Stimulated activated CD8-positive, alpha-beta memory T cell treated with anti-CD3 and anti-CD28 coated beads, Interleukin-12 subunit alpha, Interleukin-12 subunit beta, amount 100 ng/mL, for 4 hours (primary cell): ENCODE results near the gene RAB6B.

ENCODE experiments used
- DNase-seq: peaks from one replicate; pipeline ENCODE4 v3.0.0-alpha.2; 2020; ENCODE audit warnings: low read depth

RAB6B gene

GRCh38 chr3:133835961-133836360 is 59.7 kb downstream of the RAB6B start:
- no peak for DNase-seq

- DNase-seq = no peak
These were observed 60.3 kb downstream of the RAB6B start for GRCh38 chr3:133835418-133835743.

GRCh38 chr3:133834621-133835417 is 60.9 kb downstream of the RAB6B start:
- no peak for DNase-seq

- no peak for DNase-seq
These were observed 61.6 kb downstream of the RAB6B start for GRCh38 chr3:133833880-133834620.

- no peak for DNase-seq
These were observed 62.4 kb downstream of the RAB6B start for GRCh38 chr3:133833267-133833666.

- no peak for DNase-seq
These were observed 62.9 kb downstream of the RAB6B start for GRCh38 chr3:133832802-133833144.

- no peak for DNase-seq
These were observed 63.5 kb downstream of the RAB6B start for GRCh38 chr3:133831966-133832801.

- no peak for DNase-seq
These were observed 65.6 kb downstream of the RAB6B start for GRCh38 chr3:133830071-133830470.

GRCh38 chr3:133829310-133829707 is 66.4 kb downstream of the RAB6B start:
- no peak for DNase-seq

- no peak for DNase-seq
These were observed 66.9 kb downstream of the RAB6B start for GRCh38 chr3:133828576-133829309.

- DNase-seq = no peak
These were observed 68.0 kb downstream of the RAB6B start for GRCh38 chr3:133827684-133828083.

- no peak for DNase-seq
These were observed 68.5 kb downstream of the RAB6B start for GRCh38 chr3:133827136-133827535.

- DNase-seq = no peak
These were observed 69.5 kb downstream of the RAB6B start for GRCh38 chr3:133825969-133826727.

GRCh38 chr3:133824961-133825485 is 70.7 kb downstream of the RAB6B start:
- no peak for DNase-seq

- DNase-seq = no peak
These were observed 73.7 kb downstream of the RAB6B start for GRCh38 chr3:133821767-133822638.

- DNase-seq = no peak
These were observed 74.6 kb downstream of the RAB6B start for GRCh38 chr3:133820889-133821675.

GRCh38 chr3:133820129-133820528 is 75.6 kb downstream of the RAB6B start:
- no peak for DNase-seq

- DNase-seq = no peak
These were observed 80.3 kb downstream of the RAB6B start for GRCh38 chr3:133815386-133815785.

- DNase-seq = no peak
These were observed 82.8 kb downstream of the RAB6B start for GRCh38 chr3:133812872-133813271.
